TTC549 (cell line): Measurements from ENCODE around the gene PTGR3.

ENCODE experiments used
- FAIRE-seq: peaks from 2 replicates; lab custom pipeline; 2012; peaks lifted over from hg19 to GRCh38; lab: Jason Lieb, UNC

The PTGR3 gene

GRCh38 chr18:75169411-75169810 is 39.5 kb downstream of the PTGR3 start:
- no peak for FAIRE-seq

GRCh38 chr18:75168619-75169018 is 40.3 kb downstream of the PTGR3 start:
- no peak for FAIRE-seq

GRCh38 chr18:75167759-75168618 is 41.0 kb downstream of the PTGR3 start:
- no peak for FAIRE-seq

GRCh38 chr18:75167137-75167536 is 41.8 kb downstream of the PTGR3 start:
- FAIRE-seq, result no peak

- FAIRE-seq, result no peak
Observed at GRCh38 chr18:75165926-75166325, 43.0 kb downstream of the PTGR3 start.

GRCh38 chr18:75164479-75164878 is 44.5 kb downstream of the PTGR3 start:
- no peak for FAIRE-seq

GRCh38 chr18:75163736-75164135 is 45.2 kb downstream of the PTGR3 start:
- no peak for FAIRE-seq

- no peak for FAIRE-seq
Observed at GRCh38 chr18:75162978-75163377, 46.0 kb downstream of the PTGR3 start.

GRCh38 chr18:75162467-75162866 is 46.5 kb downstream of the PTGR3 start:
- no peak for FAIRE-seq

GRCh38 chr18:75161256-75162028 is 47.5 kb downstream of the PTGR3 start:
- FAIRE-seq, result no peak

- FAIRE-seq, result no peak
Observed at GRCh38 chr18:75160364-75160763, 48.6 kb downstream of the PTGR3 start.

GRCh38 chr18:75159646-75160356 is 49.1 kb downstream of the PTGR3 start:
- FAIRE-seq, result no peak

- FAIRE-seq, result no peak
Observed at GRCh38 chr18:75159238-75159518, 49.8 kb downstream of the PTGR3 start.
